Activated CD4-positive, alpha-beta T cell treated with anti-CD3 and anti-CD28 coated beads, Interleukin-2, amount 50 U/mL, for 16 hours (primary cell): Measurements from ENCODE around the gene SLC22A23.

Source experiments
- DNase-seq: peaks from one replicate; pipeline ENCODE4 v3.0.0-alpha.2; 2020

Gene SLC22A23

GRCh38 chr6:3444276-3445088, 12.4 kb downstream of the SLC22A23 start:
- DNase-seq, result no peak

GRCh38 chr6:3443221-3443515, 13.7 kb downstream of the SLC22A23 start:
- DNase-seq, result no peak

DNA sequence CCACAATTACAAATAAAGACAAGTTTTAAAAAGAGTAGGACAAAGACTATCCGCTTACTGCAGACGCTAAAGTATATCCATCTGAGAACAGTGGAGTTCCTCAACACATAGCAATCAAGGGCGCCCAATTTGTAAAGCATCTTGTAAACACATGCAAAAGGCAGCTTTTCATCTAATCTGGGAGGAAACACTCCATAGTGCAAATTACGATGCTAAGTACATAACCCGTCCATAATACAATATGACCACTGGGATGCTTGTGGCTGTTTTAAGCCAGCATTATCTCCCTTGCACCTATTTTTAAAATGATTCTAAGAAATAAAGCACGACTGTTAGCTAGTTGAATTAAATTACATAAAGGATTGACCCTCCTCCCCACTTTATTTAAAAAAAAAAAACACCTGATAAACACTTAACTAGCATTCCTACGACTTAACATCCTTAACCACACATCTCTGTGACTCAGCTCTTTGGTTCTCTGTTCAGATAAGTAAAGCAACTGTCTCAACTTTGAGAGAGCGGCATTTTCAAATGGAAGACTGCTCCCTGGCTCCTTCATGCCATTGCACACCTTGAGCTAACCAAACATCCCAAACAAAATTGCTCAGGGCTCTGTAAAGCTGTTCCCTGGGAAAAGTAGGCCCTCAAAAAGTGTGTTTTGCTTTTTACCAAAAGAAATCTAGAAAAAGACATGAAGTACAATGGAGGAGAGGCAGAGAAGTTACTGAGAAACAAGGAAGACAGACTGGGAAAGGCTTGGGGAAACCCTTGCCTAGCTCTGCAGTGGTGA, 14.2 kb downstream of the SLC22A23 start:
- no peak for DNase-seq

GRCh38 chr6:3440911-3441310, 15.9 kb downstream of the SLC22A23 start:
- DNase-seq, result no peak

GRCh38 chr6:3439961-3440360, 16.9 kb downstream of the SLC22A23 start:
- DNase-seq, result no peak

- no peak for DNase-seq
Measured at GRCh38 chr6:3438190-3439167, 18.4 kb downstream of the SLC22A23 start.

GRCh38 chr6:3433005-3433404, 23.8 kb downstream of the SLC22A23 start:
- DNase-seq, result no peak

DNA sequence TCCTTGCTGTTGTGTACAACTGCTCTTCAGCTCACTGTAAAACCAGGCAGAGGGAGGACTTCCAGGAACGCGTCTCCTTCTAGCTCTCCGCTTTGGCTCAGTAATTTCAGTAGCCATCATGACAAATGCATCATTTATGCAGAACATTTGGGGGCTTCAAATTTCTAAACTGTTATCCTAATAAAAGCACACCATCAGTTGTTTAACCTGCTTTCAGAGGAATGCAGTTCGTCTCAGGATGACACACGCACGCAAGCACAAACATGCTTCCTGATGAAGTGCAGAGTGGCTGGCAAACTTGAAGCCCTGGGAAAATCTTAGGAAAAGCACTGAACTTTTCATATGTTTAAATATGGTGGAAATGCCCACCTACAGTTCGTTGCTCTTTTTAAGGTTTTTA, 24.4 kb downstream of the SLC22A23 start:
- no peak for DNase-seq

DNA sequence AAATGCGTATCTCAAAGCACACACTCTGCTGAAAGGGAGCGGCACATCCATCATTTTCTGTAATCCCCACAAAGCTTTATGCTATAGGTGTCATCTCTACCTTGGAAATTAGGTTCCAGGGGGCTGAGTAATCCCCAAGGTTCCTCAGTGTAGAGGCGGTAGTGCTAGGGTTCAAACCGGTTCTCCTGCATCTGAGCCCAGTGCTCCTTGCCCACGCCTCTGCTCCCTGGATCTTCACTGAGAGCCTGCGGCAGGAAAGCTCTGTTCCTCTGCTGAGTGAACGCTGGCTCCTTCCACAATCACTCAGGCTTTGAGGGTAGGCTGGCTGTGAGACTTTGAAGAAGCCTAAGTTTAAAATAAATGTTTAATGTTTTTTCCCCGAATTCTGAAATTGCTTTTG, 24.9 kb downstream of the SLC22A23 start:
- DNase-seq, result no peak

- no peak for DNase-seq
Measured at GRCh38 chr6:3429211-3429610, 27.6 kb downstream of the SLC22A23 start.

GRCh38 chr6:3428700-3429099, 28.1 kb downstream of the SLC22A23 start:
- no peak for DNase-seq

DNA sequence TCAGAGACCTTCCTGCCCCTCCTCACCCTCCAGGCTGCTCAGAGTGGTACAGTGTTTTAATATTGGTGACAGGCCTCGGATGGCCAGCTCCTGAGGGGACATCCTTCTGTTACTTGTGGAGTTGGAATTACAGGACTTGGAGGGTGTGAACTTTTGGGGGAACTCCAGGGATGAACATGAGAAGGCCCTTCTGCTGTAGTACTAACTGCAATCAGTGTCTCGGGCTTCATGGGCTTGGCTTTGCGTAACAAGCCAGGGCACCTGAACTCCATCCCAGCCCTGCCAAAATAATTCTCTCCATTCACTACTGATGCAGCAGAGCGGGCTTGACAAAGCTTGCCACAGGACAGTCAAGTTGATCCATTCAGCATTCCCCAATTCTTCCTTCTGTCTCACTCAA, 28.6 kb downstream of the SLC22A23 start:
- DNase-seq, result no peak

GRCh38 chr6:3427687-3428085, 29.2 kb downstream of the SLC22A23 start:
- DNase-seq, result no peak

GRCh38 chr6:3426927-3427686, 29.7 kb downstream of the SLC22A23 start:
- DNase-seq, result no peak

- DNase-seq, result no peak
Measured at GRCh38 chr6:3426091-3426926, 30.5 kb downstream of the SLC22A23 start.

GRCh38 chr6:3425574-3425973, 31.3 kb downstream of the SLC22A23 start:
- DNase-seq, result no peak

- DNase-seq, result no peak
Measured at GRCh38 chr6:3424185-3424927, 32.5 kb downstream of the SLC22A23 start.

- DNase-seq, result no peak
Measured at GRCh38 chr6:3423439-3424184, 33.2 kb downstream of the SLC22A23 start.

- no peak for DNase-seq
Measured at GRCh38 chr6:3422435-3423070, 34.3 kb downstream of the SLC22A23 start.
